Measurements from ENCODE around the gene KMT2E.

The KMT2E gene

DNA sequence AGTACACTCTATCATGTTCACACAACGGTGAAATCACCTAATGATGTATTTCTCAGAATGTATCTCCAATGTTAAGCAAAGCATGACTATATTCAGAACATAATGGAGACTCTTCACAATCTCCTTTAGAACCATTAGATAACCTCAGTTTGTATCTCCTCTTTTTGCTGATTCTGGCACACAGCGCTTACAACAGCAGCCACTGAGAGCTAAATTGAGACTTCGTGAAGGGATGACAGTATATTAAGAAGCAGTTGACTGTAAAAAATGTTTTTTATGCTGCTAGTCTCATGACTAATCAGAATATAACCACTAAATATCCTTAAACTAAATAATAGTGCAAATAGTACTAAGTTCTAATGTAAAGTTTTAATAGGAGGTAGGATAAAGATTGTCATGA lies 46.9 kb downstream of the KMT2E start:
- Histone ChIP-seq H3K36me3 (ENCODE audit: control insufficient read depth in 2 of 2, insufficient read depth in 1 of 2, low read length in 2 of 2) (peaks cover 8 to 24% of the 10 kb centered on the region in 2 experiments; a peak in 2 of 3 replicates), H3K27ac (ENCODE audit: extremely low read depth, low read depth, low read length) (no peak overlapping the region), H3K9me3 (ENCODE audit: control insufficient read depth, insufficient read depth, low read depth, low read length) (no peaks in the 10 kb centered on the region), H3K4me1 (ENCODE audit: control insufficient read depth, insufficient read depth, low read length) (0 out of 2 replicates have a peak, but pooled peaks cover 4% of the 10 kb centered on the region), H3K4me3 (ENCODE audit: low read depth, low read length) (no peak overlapping the region)
- CTCF ChIA-PET: interaction anchor here (0.8 kb wide), 1 partner anchor 9 kb away, joined by 5 read pairs; no protein-coding TSS in a partner anchor
- POLR2A ChIA-PET: no interaction called here
- no peak for TF ChIP-seq KLF10 (tag by site-specific recombination; IDR thresholded peaks at IDR 0.05)
- TF ChIP-seq ZNF530 (tag by site-specific recombination; IDR thresholded peaks at IDR 0.05; ENCODE audit: low read depth): no peak

DNA sequence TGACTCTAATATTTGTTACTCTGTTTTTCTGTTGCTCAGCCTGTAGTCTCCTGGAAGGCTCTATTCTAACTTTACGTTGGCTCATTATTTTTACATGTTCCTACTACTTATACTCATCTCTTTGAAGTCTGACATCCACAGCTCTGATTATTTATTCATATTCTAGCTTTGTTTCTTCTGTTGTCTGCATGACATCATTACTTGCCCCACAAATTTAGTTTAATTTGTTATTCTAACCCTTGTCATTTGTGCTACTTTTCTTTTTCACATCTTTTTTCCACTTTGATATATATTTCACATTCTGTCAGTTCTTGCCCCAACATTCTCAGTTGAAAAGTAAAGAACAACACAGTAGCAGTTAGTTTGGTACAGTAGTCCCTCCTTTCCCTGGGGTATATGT lies 51.1 kb downstream of the KMT2E start:
- TF ChIP-seq ZNF629 (tag by site-specific recombination; IDR thresholded peaks at IDR 0.05) (0 out of 2 replicates have a peak, but pooled peaks have one; percentile 13), GLIS2 (tag by site-specific recombination; IDR thresholded peaks at IDR 0.05) (no peak), ATF2 (tag by site-specific recombination; IDR thresholded peaks at IDR 0.05; ENCODE audit: low read depth) (peak; percentile 63)
- TF ChIP-seq, protein P1, sequence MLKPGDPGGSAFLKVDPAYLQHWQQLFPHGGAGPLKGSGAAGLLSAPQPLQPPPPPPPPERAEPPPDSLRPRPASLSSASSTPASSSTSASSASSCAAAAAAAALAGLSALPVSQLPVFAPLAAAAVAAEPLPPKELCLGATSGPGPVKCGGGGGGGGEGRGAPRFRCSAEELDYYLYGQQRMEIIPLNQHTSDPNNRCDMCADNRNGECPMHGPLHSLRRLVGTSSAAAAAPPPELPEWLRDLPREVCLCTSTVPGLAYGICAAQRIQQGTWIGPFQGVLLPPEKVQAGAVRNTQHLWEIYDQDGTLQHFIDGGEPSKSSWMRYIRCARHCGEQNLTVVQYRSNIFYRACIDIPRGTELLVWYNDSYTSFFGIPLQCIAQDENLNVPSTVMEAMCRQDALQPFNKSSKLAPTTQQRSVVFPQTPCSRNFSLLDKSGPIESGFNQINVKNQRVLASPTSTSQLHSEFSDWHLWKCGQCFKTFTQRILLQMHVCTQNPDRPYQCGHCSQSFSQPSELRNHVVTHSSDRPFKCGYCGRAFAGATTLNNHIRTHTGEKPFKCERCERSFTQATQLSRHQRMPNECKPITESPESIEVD (tag by site-specific recombination; IDR thresholded peaks at IDR 0.05): peak; percentile 70
- ChIA-PET CTCF (interaction anchor here (0.5 to 0.6 kb wide), 2 partner anchors 16 to 713 kb away, joined by 3 read pairs; no protein-coding TSS in a partner anchor), POLR2A (interaction anchor here (1.5 kb wide), 1 partner anchor 52 kb away, joined by 4 read pairs; no protein-coding TSS in a partner anchor)

GRCh38 chr7:105067691-105068090 lies 53.7 kb downstream of the KMT2E start:
- TF ChIP-seq PRDM2 (tag by site-specific recombination; IDR thresholded peaks at IDR 0.05; ENCODE audit: borderline replicate concordance) (no peak), HIC1 (tag by site-specific recombination; IDR thresholded peaks at IDR 0.05) (no peak), ZBTB8A (tag by site-specific recombination; IDR thresholded peaks at IDR 0.05) (no peak), ZNF416 (tag by site-specific recombination; IDR thresholded peaks at IDR 0.05) (no peak), ZNF624 (tag by site-specific recombination; IDR thresholded peaks at IDR 0.05) (no peak), ZBTB20 (tag by site-specific recombination; IDR thresholded peaks at IDR 0.05) (no peak), ZNF501 (tag by site-specific recombination; IDR thresholded peaks at IDR 0.05) (no peak), ZSCAN30 (tag by site-specific recombination; IDR thresholded peaks at IDR 0.05) (no peak), HOXA7 (CRISPR knock-in tag; IDR thresholded peaks at IDR 0.05; ENCODE audit: borderline replicate concordance) (no peak)
- Histone ChIP-seq H3K9me3 (ENCODE audit: control insufficient read depth, insufficient read depth, low read depth, low read length) (no peaks in the 10 kb centered on the region), H3K4me3 (ENCODE audit: low read depth, low read length) (no peak overlapping the region), H3K36me3 (ENCODE audit: control insufficient read depth in 2 of 2, insufficient read depth in 1 of 2, low read length in 2 of 2) (peaks cover 29 to 65% of the 10 kb centered on the region in 2 experiments), H3K27ac (ENCODE audit: extremely low read depth, low read depth, low read length) (no peak overlapping the region), H3K4me1 (ENCODE audit: control insufficient read depth, insufficient read depth, low read length) (no peaks in the 10 kb centered on the region)
- POLR2A ChIA-PET: no interaction called here
- CTCF ChIA-PET: no interaction called here

More for the DNA sequence above, 51.1 kb downstream of the KMT2E start:
- Histone ChIP-seq H3K4me3 (ENCODE audit: low read depth, low read length) (no peak overlapping the region), H3K4me1 (ENCODE audit: control insufficient read depth, insufficient read depth, low read length) (0 out of 2 replicates have a peak, but pooled peaks cover 4% of the 10 kb centered on the region), H3K27ac (ENCODE audit: extremely low read depth, low read depth, low read length) (no peak overlapping the region), H3K36me3 (ENCODE audit: control insufficient read depth in 2 of 2, insufficient read depth in 1 of 2, low read length in 2 of 2) (peaks cover 22 to 59% of the 10 kb centered on the region in 2 experiments), H3K9me3 (ENCODE audit: control insufficient read depth, insufficient read depth, low read depth, low read length) (no peaks in the 10 kb centered on the region)

Data from HEK293 (cell line).